ENCODE data around the gene CLIP3.

DNA sequence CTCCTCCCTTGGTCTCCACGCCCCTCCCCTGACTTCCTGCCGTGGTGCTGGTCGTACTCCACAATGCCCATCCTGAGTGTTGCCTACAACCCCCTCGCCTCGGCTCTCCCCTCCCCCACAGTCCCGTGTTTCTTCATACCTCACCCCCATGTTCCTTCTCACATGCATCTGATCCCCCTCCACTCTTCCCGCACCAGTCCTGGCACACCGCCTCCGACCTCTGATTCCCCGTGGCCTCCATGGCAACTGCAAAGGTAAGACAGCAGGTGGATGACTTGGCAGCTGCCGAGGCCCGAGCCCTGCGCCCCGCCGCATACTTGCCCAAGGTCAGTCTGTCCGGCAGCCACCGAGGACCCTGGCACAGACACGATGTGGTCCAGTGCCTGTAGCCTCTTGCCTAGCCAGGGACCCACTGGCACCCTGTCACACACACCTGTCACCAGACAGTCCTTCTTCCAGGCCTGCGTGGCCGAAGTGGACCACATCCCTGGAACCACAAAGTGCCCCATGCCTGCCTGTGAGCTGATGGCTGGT is 53.8 kb downstream of the CLIP3 start:
- TF ChIP-seq EZH2 (IDR thresholded peaks at IDR 0.05) (no peak), CTCF (IDR thresholded peaks at IDR 0.05 in 2 of 3, conservative IDR thresholded peaks at IDR 0.05 in 1 of 3; ENCODE audit: borderline replicate concordance in 1 of 3, insufficient read depth in 1 of 3, low read depth in 2 of 3, low read length in 2 of 3) (no peak)

All from HCT116 (cell line).